Endothelial cell of hepatic sinusoid (primary cell): Measurements from ENCODE around the gene DIAPH2.
"Not testable (repeated sequence)": the region's sequence is repeated elsewhere in the genome, so short reads cannot be mapped to it uniquely, and the experiment has no call there.

Experiments
- in situ Hi-C: cut with HindIII; loops from 2 replicates; pipeline ENCODE4 v1.10.0; 2017; ENCODE audit warnings: low sequenced_read_pairs

The DIAPH2 gene

GRCh38 chrX:96715481-96715880, 30.8 kb downstream of the DIAPH2 start:
- in situ Hi-C loops = no loop called here

- in situ Hi-C loops = no loop called here
Observed at GRCh38 chrX:96719161-96719875, 34.7 kb downstream of the DIAPH2 start.

GRCh38 chrX:96721354-96721753, 36.7 kb downstream of the DIAPH2 start:
- in situ Hi-C loops = no loop called here

GRCh38 chrX:96722781-96723180, 38.1 kb downstream of the DIAPH2 start:
- in situ Hi-C loops = no loop called here

GRCh38 chrX:96729053-96729452, 44.4 kb downstream of the DIAPH2 start:
- in situ Hi-C loops = no loop called here

GRCh38 chrX:96729868-96730643, 45.4 kb downstream of the DIAPH2 start:
- in situ Hi-C loops = no loop called here

- in situ Hi-C loops = not testable (repeated sequence)
Observed at GRCh38 chrX:96731000-96731399, 46.4 kb downstream of the DIAPH2 start.

GRCh38 chrX:96743367-96744073, 58.9 kb downstream of the DIAPH2 start:
- in situ Hi-C loops = no loop called here

GRCh38 chrX:96752781-96753180, 68.1 kb downstream of the DIAPH2 start:
- in situ Hi-C loops = no loop called here

- in situ Hi-C loops = no loop called here
Observed at GRCh38 chrX:96753230-96753629, 68.6 kb downstream of the DIAPH2 start.

- in situ Hi-C loops = no loop called here
Observed at GRCh38 chrX:96756491-96756890, 71.8 kb downstream of the DIAPH2 start.

- in situ Hi-C loops = no loop called here
Observed at GRCh38 chrX:96761566-96761965, 76.9 kb downstream of the DIAPH2 start.

GRCh38 chrX:96763608-96764007, 79.0 kb downstream of the DIAPH2 start:
- in situ Hi-C loops = no loop called here

GRCh38 chrX:96764864-96765263, 80.2 kb downstream of the DIAPH2 start:
- in situ Hi-C loops = no loop called here

- in situ Hi-C loops = no loop called here
Observed at GRCh38 chrX:96770315-96770714, 85.7 kb downstream of the DIAPH2 start.

- in situ Hi-C loops = no loop called here
Observed at GRCh38 chrX:96771486-96771885, 86.8 kb downstream of the DIAPH2 start.

- in situ Hi-C loops = no loop called here
Observed at GRCh38 chrX:96774116-96774515, 89.5 kb downstream of the DIAPH2 start.

GRCh38 chrX:96776966-96777365, 92.3 kb downstream of the DIAPH2 start:
- in situ Hi-C loops = no loop called here

- in situ Hi-C loops = no loop called here
Observed at GRCh38 chrX:96791559-96791958, 106.9 kb downstream of the DIAPH2 start.

GRCh38 chrX:96792047-96792446, 107.4 kb downstream of the DIAPH2 start:
- in situ Hi-C loops = no loop called here

GRCh38 chrX:96798982-96799381, 114.3 kb downstream of the DIAPH2 start:
- in situ Hi-C loops = no loop called here

GRCh38 chrX:96807318-96807717, 122.7 kb downstream of the DIAPH2 start:
- in situ Hi-C loops = no loop called here
